HepG2 (cell line): ENCODE results near the gene API5. TPM values are rescaled to one million over a fixed set of nuclear protein-coding genes. Genes with fewer than 3 reads are reported as not detected.

ENCODE experiments used
- ATAC-seq: fragments of 200-7000 bp; cut with Tn5 transposase; 3 replicates; pipeline ENCODE4 v1.9.1; 2020; ENCODE audit warnings: mild to moderate bottlenecking, moderate library complexity
- BruUV-seq: library from RNA; stranded (reverse); fragments of 400-500 nt; replicated peaks from 2 replicates; lab custom pipeline; 2021; lab: Mats Ljungman, UMichigan
- CTCF ChIA-PET: fragments of 300-600 bp; formaldehyde crosslinking; extraction: SDS; loops from one replicate; lab custom pipeline; 2021; ENCODE audit warnings: low total read pairs, inconsistent platforms, low intra/inter-chr PET ratio; lab: Yijun Ruan, JAX
- POLR2A ChIA-PET: fragments of 350-600 bp; sonication (Branson Sonifier 250); formaldehyde crosslinking; loops from one replicate; lab custom pipeline; 2020; ENCODE audit warnings: antibody characterized with exemption, inconsistent platforms; lab: Yijun Ruan, JAX
- DNase-seq: peaks from one replicate; pipeline ENCODE4 v3.0.0-alpha.2; 2015; ENCODE audit warnings: low spot score
- FAIRE-seq: peaks from 3 replicates; lab custom pipeline; 2011; peaks lifted over from hg19 to GRCh38; lab: Jason Lieb, UNC
- H2AFZ ChIP-seq: one replicate; pipeline ENCODE4 v1.6.1; 2011; ENCODE audit warnings: low read length, inconsistent platforms
- H3K27ac ChIP-seq: fragments of 300-600 bp; 3 replicates; pipeline ENCODE4 v1.8.0; 2011; ENCODE audit warnings: mixed run types, mild to moderate bottlenecking, mixed read lengths, low read length, inconsistent platforms; ENCODE audit not compliant: insufficient read depth; ENCODE audit errors: extremely low read length
- H3K27me3 ChIP-seq, 2 experiments: fragments of 200-600 bp in 1 of 2; 2 replicates in 1 of 2; 3 replicates in 1 of 2; pipeline versions ENCODE4 v1.6.0 to v1.8.0; 2011; ENCODE audit warnings: low read length in 2 of 2, mild to moderate bottlenecking in 2 of 2, moderate library complexity in 2 of 2, inconsistent platforms in 1 of 2; ENCODE audit not compliant: insufficient read depth in 2 of 2, control insufficient read depth in 1 of 2
- H3K36me3 ChIP-seq, 2 experiments: fragments of 200-600 bp in 1 of 2; replicated peaks in 1 of 2; 2 replicates in 1 of 2; 3 replicates in 1 of 2; pipeline versions ENCODE4 v1.5.1 to v1.8.0; 2011; ENCODE audit warnings: low read length in 2 of 2, inconsistent platforms in 1 of 2; ENCODE audit not compliant: insufficient read depth in 2 of 2, control insufficient read depth in 1 of 2
- H3K4me1 ChIP-seq: 2 replicates; pipeline ENCODE4 v1.5.1; 2012; ENCODE audit warnings: low read length, inconsistent platforms; ENCODE audit not compliant: insufficient read depth
- H3K4me2 ChIP-seq: 2 replicates; pipeline ENCODE4 v1.6.0; 2011; ENCODE audit warnings: low read depth, low read length, inconsistent platforms
- H3K4me3 ChIP-seq, 3 experiments: fragments of 200-600 bp in 1 of 3; sonication (generic), shearing (Covaris generic) in 1 of 3; replicated peaks in 1 of 3; 2 replicates each; pipeline ENCODE4 v1.5.1; 2011 to 2016; ENCODE audit warnings: low read length in 3 of 3, inconsistent platforms in 2 of 3, low read depth in 2 of 3, mild to moderate bottlenecking in 2 of 3, control low read depth in 1 of 3, mixed read lengths in 1 of 3; ENCODE audit not compliant: insufficient read depth in 1 of 3
- H3K79me2 ChIP-seq: one replicate; pipeline ENCODE4 v1.6.1; 2011; ENCODE audit warnings: low read length, inconsistent platforms; ENCODE audit not compliant: insufficient read depth
- H3K9ac ChIP-seq: 2 replicates; pipeline ENCODE4 v1.6.0; 2011; ENCODE audit warnings: mild to moderate bottlenecking, low read depth, low read length, inconsistent platforms; ENCODE audit not compliant: insufficient read depth
- H3K9me3 ChIP-seq: 2 replicates; pipeline ENCODE4 v1.5.1; 2012; ENCODE audit warnings: mild to moderate bottlenecking, low read length
- H4K20me1 ChIP-seq: 2 replicates; pipeline ENCODE4 v1.6.0; 2011; ENCODE audit warnings: inconsistent platforms, mild to moderate bottlenecking, low read length, moderate library complexity; ENCODE audit not compliant: insufficient read depth
- CTCF ChIP-seq: sonication (generic); formaldehyde crosslinking; IDR thresholded peaks from 2 replicates; pipeline ENCODE4 v1.5.0; 2020; ENCODE audit warnings: mild to moderate bottlenecking, missing genetic modification reagents, moderate library complexity
- HINFP ChIP-seq: sonication (generic); formaldehyde crosslinking; IDR thresholded peaks from 2 replicates; pipeline ENCODE4 v1.4.0; 2020; ENCODE audit warnings: low read depth, mild to moderate bottlenecking, missing genetic modification reagents
- HNRNPK ChIP-seq: fragments of 200-400 bp; formaldehyde crosslinking; IDR thresholded peaks from 2 replicates; pipeline ENCODE4 v1.6.1; 2018; ENCODE audit warnings: low read length, low read depth, moderate library complexity, mild to moderate bottlenecking; ENCODE audit not compliant: poor library complexity, severe bottlenecking
- KDM5A ChIP-seq: fragments of 200-600 bp; sonication (generic); IDR thresholded peaks from 2 replicates; pipeline ENCODE4 v1.7.0; 2018; ENCODE audit warnings: antibody characterized with exemption, mild to moderate bottlenecking, low read length, borderline replicate concordance
- PATZ1 ChIP-seq: sonication (generic); formaldehyde crosslinking; IDR thresholded peaks from 2 replicates; pipeline ENCODE4 v1.4.0; 2020; ENCODE audit warnings: missing genetic modification reagents
- RAD21 ChIP-seq: fragments of 450-650 bp; formaldehyde crosslinking; IDR thresholded peaks from 2 replicates; pipeline ENCODE4 v1.5.0; 2020; ENCODE audit warnings: mild to moderate bottlenecking
- SMC3 ChIP-seq: IDR thresholded peaks from 2 replicates; pipeline ENCODE4 v1.6.1; 2011; ENCODE audit warnings: low read length, improper control_type of control experiment
- STAG1 ChIP-seq: sonication (generic); formaldehyde crosslinking; IDR thresholded peaks from 2 replicates; pipeline ENCODE4 v1.4.0; 2020; ENCODE audit warnings: missing genetic modification reagents
- TFDP2 ChIP-seq: sonication (generic); formaldehyde crosslinking; IDR thresholded peaks from 2 replicates; pipeline ENCODE4 v1.4.0; 2020; ENCODE audit warnings: missing genetic modification reagents
- TRIM24 ChIP-seq: sonication (generic); formaldehyde crosslinking; IDR thresholded peaks from 2 replicates; pipeline ENCODE4 v1.8.0; 2022; ENCODE audit warnings: mild to moderate bottlenecking, missing genetic modification reagents
- XRCC5 ChIP-seq: fragments of 200-400 bp; formaldehyde crosslinking; optimal IDR thresholded peaks from 2 replicates; pipeline ENCODE3; 2017; ENCODE audit warnings: mild to moderate bottlenecking, low read length
- ZNF30 ChIP-seq: sonication (generic); formaldehyde crosslinking; IDR thresholded peaks from 2 replicates; pipeline ENCODE4 v1.5.0; 2020; ENCODE audit warnings: mild to moderate bottlenecking, missing genetic modification reagents
- WGBS: methylation state at CpG from one replicate; pipeline ENCODE4 v1.1.6; 2017; ENCODE audit warnings: low lambda C conversion rate; 5-methylcytosine and 5-hydroxymethylcytosine counted together
- in situ Hi-C: cut with HindIII; loops from 2 replicates; pipeline ENCODE4 v1.10.0; 2017; ENCODE audit warnings: low pct_unique_long_range_greater_than_20kb; ENCODE audit not compliant: extremely low pct_ligation_motif_present
- intact Hi-C: fragments of 100-400 bp; cut with micrococcal nuclease; formaldehyde crosslinking; loops from one replicate; pipeline ENCODE4 v1.10.0; 2022; ENCODE audit not compliant: unreplicated experiment
- polyA plus RNA-seq, 8 experiments: library from polyadenylated mRNA; depleted of rRNA in 3 of 8; stranded (reverse) in 7 of 8; unstranded in 1 of 8; fragments of >200 nt; fragmentation: Illumina TruSeq in 4 of 8; extraction: Trizol in 4 of 8; gene quantifications; 2 replicates each; pipeline versions ENCODE4 v1.2.1 to v1.2.3, GENCODE V29; 2011 to 2016; ENCODE audit warnings: low read depth in 4 of 8, missing spikeins in 1 of 8, mixed read lengths in 1 of 8; ENCODE audit not compliant: insufficient read depth in 1 of 8
- total RNA-seq, 5 experiments: library from RNA; depleted of rRNA; stranded (reverse); fragments of >200 nt; fragmentation: Illumina TruSeq; extraction: Trizol; gene quantifications; 2 replicates each; pipeline ENCODE4 v1.2.3, GENCODE V29; 2016; ENCODE audit warnings: low read depth in 1 of 5

The API5 gene
- total and polyA plus RNA-seq, 2 of the 13 experiments (the other 11 are each of a cell fraction or from before 2014, with no cell fraction given) = 21.6 to 59.0 TPM

- TF ChIP-seq ZNF30 (CRISPR knock-in tag) (no peak), STAG1 (CRISPR knock-in tag) (peak; percentile 65), HNRNPK (no peak), SMC3 (0 out of 2 replicates have a peak, but pooled peaks have one; percentile 7), TRIM24 (CRISPR knock-in tag) (no peak)
These were observed 33.4 kb upstream of the API5 start (continued) for GRCh38 chr11:43278193-43278956.

GRCh38 chr11:43282607-43283440 lies 29.0 kb upstream of the API5 start:
- CTCF ChIA-PET = interaction anchor here (1.4 to 1.5 kb wide), 2 partner anchors 513 to 1822 kb away, joined by 3 to 10 read pairs; no protein-coding TSS in a partner anchor
- Histone ChIP-seq H3K79me2 (no peaks in the 10 kb centered on the region), H2AFZ (no peak overlapping the region), H3K27me3 (peaks cover 0 to 2% of the 10 kb centered on the region in 2 experiments; a peak in 1 of 5 replicates), H4K20me1 (no peaks in the 10 kb centered on the region), H3K4me2 (peak overlapping the region; percentile 49), H3K9ac (no peak overlapping the region), H3K36me3 (no peaks in the 10 kb centered on the region), H3K9me3 (no peaks in the 10 kb centered on the region), H3K4me1 (peaks cover 6% of the 10 kb centered on the region; the same call in 1 of the 2 replicates), H3K4me3 (no peak overlapping the region; a peak in 1 of 6 replicates), H3K27ac (no peak overlapping the region)
- ATAC-seq (peak; percentile 83), FAIRE-seq (no peak), DNase-seq (peak; percentile 9)
- POLR2A ChIA-PET = interaction anchor here (1.2 kb wide), 1 partner anchor 29 kb away, joined by 3 read pairs; the partner anchor contains the start of gene API5
- 6% methylated on average over 18 of the region's 19 CpGs for WGBS
- no TSS peak for BruUV-seq
- intact Hi-C loops = loop anchor here (5.0 kb wide), 1 partner anchor 601 kb away; no protein-coding TSS in a partner anchor
- in situ Hi-C loops = loop anchor here (5.0 to 25.0 kb wide), 2 partner anchors 511 to 1821 kb away; partner anchors contain the start of gene LRRC4C
- TF ChIP-seq CTCF (CRISPR knock-in tag) (peak; percentile 80), STAG1 (CRISPR knock-in tag) (peak; percentile 68), SMC3 (peak; percentile 12; the same call in 1 of the 2 replicates), HINFP (CRISPR knock-in tag) (peak; percentile 96), XRCC5 (peak; percentile 29), KDM5A (peak; percentile 38; the same call in 1 of the 2 replicates), RAD21 (CRISPR knock-in tag) (peak; percentile 42; the same call in 1 of the 2 replicates), PATZ1 (CRISPR knock-in tag) (peak; percentile 50; the same call in 1 of the 2 replicates), TFDP2 (CRISPR knock-in tag) (no peak)
